ENCODE data around the gene TBXA2R. TPM values are rescaled to one million over a fixed set of nuclear protein-coding genes. Genes with fewer than 3 reads are reported as not detected.

TBXA2R gene
- total and polyA plus RNA-seq, 2 of the 8 experiments (the other 6 are each of a cell fraction or from before 2014, with no cell fraction given), result 0.39 to 0.50 TPM

GRCh38 chr19:3620145-3620816 is 13.6 kb upstream of the TBXA2R start:
- WGBS, 2 experiments (ENCODE audit: extremely low coverage in 1 of 2, insufficient coverage in 1 of 2, insufficient read length in 1 of 2, insufficient replicate concordance in 2 of 2, low coverage in 1 of 2, low lambda C conversion rate in 2 of 2, missing lambda C conversion rate in 1 of 2), result 84% methylated on average over 10 of the region's 19 CpGs; no CpG with 5 or more reads in 1 of the 2 experiments
- TF ChIP-seq BCL11A (IDR thresholded peaks at IDR 0.05; ENCODE audit: low read depth in 2 of 2, low read length in 2 of 2) (no peak), CEBPB (IDR thresholded peaks at IDR 0.05; ENCODE audit: low read depth, low read length) (no peak), ASH2L (IDR thresholded peaks at IDR 0.05; ENCODE audit: low read length) (no peak), EP300 (IDR thresholded peaks at IDR 0.05; ENCODE audit: borderline replicate concordance in 1 of 2, low read depth in 2 of 2, low read length in 2 of 2) (no peak), RBBP5 (IDR thresholded peaks at IDR 0.05; ENCODE audit: borderline replicate concordance, low read depth, low read length) (no peak), SP4 (IDR thresholded peaks at IDR 0.05; ENCODE audit: low read length) (no peak), POU5F1 (IDR thresholded peaks at IDR 0.05; ENCODE audit: low read depth, low read length) (no peak), SP2 (IDR thresholded peaks at IDR 0.05; ENCODE audit: low read length) (no peak), CTCF (IDR thresholded peaks at IDR 0.05; ENCODE audit: control extremely low read depth in 1 of 3, insufficient read depth in 1 of 3, low read depth in 1 of 3, low read length in 3 of 3) (no peak), SIX5 (IDR thresholded peaks at IDR 0.05; ENCODE audit: low read depth, low read length) (no peak), JUN (IDR thresholded peaks at IDR 0.05; ENCODE audit: low read depth, low read length) (no peak)

More at GRCh38 chr19:3620145-3620816, 13.6 kb upstream of the TBXA2R start:
- H3K9me3 ChIP-seq (ENCODE audit: insufficient read depth in 2 of 2, low read depth in 1 of 2, low read length in 1 of 2), result no peaks in the 10 kb centered on the region
- no peak overlapping the region for H3K27ac ChIP-seq (ENCODE audit: low read depth, low read length)
- peaks cover 7% of the 10 kb centered on the region for H3K79me1 ChIP-seq (ENCODE audit: low read depth, low read length)
- H3K18ac ChIP-seq (ENCODE audit: extremely low read depth, low read length), result no peak overlapping the region
- H2AK5ac ChIP-seq (ENCODE audit: low read depth, low read length), result no peak overlapping the region
- DNase-seq (ENCODE audit: low read depth in 1 of 2, low spot score in 2 of 2) (no peak), FAIRE-seq (no peak)
- no peaks in the 10 kb centered on the region for H3K23me2 ChIP-seq (ENCODE audit: low read depth, low read length)
- no peak overlapping the region for H2BK20ac ChIP-seq (ENCODE audit: low read length)
- POLR2A ChIA-PET (ENCODE audit: partially characterized antibody), result interaction anchor here (0.8 to 1.4 kb wide), 3 partner anchors 12 to 119 kb away, joined by 3 to 6 read pairs (median 3); partner anchors contain the start of gene DOHH
- no peaks in the 10 kb centered on the region for H3K27me3 ChIP-seq (replicated peaks in 1 of 4; ENCODE audit: control insufficient read depth in 3 of 4, extremely low read depth in 1 of 4, insufficient read depth in 3 of 4, low read length in 3 of 4)
- H4K8ac ChIP-seq (ENCODE audit: extremely low read depth, insufficient read depth, low read length), result no peak overlapping the region
- no peak overlapping the region for H4K5ac ChIP-seq (ENCODE audit: insufficient read length, low read depth, low read length)
- no peak overlapping the region for H3K23ac ChIP-seq (ENCODE audit: insufficient read length)
- CTCF ChIA-PET (ENCODE audit: partially characterized antibody), result interaction anchor here (0.6 to 7.3 kb wide), 9 partner anchors 9 to 84 kb away, joined by 3 to 38 read pairs (median 4); partner anchors contain the start of genes GIPC3 and TBXA2R
- H3K4me1 ChIP-seq (replicated peaks in 1 of 4; ENCODE audit: control insufficient read depth in 3 of 4, insufficient read depth in 4 of 4, low read length in 3 of 4), result peaks cover 0 to 3% (median under 1%) of the 10 kb centered on the region in 4 experiments; a peak in 4 of 7 replicates
- peaks cover under 1 to 11% of the 10 kb centered on the region in 2 experiments; a peak in 3 of 4 replicates for H3K79me2 ChIP-seq (ENCODE audit: control insufficient read depth in 1 of 2, insufficient read depth in 2 of 2, low read length in 2 of 2)
- H3K9ac ChIP-seq (replicated peaks in 1 of 4; ENCODE audit: extremely low read depth in 1 of 4, low read depth in 3 of 4, low read length in 3 of 4), result no peak overlapping the region
- no peak overlapping the region for H3K14ac ChIP-seq (ENCODE audit: insufficient read length)
- H2AFZ ChIP-seq (ENCODE audit: low read length), result no peak overlapping the region
- no peak overlapping the region for H2BK5ac ChIP-seq (ENCODE audit: low read depth, low read length)
- peaks cover 0 to 12% of the 10 kb centered on the region in 2 experiments for H4K20me1 ChIP-seq (replicated peaks in 1 of 2; ENCODE audit: control insufficient read depth in 1 of 2, insufficient read depth in 2 of 2, low read length in 2 of 2)
- peaks cover 2 to 5% (median 3%) of the 10 kb centered on the region in 4 experiments; a peak in 4 of 8 replicates for H3K36me3 ChIP-seq (ENCODE audit: control insufficient read depth in 2 of 4, insufficient read depth in 4 of 4, low read length in 3 of 4)
- H4K91ac ChIP-seq (replicated peaks; ENCODE audit: insufficient read length, low read length), result no peak overlapping the region
- no peak overlapping the region for H3K4me3 ChIP-seq (ENCODE audit: extremely low read depth in 1 of 4, insufficient read depth in 2 of 4, low read depth in 3 of 4, low read length in 4 of 4)
- no peak overlapping the region for H2BK15ac ChIP-seq (ENCODE audit: low read length)
- no peak overlapping the region for H3K4me2 ChIP-seq (ENCODE audit: insufficient read depth in 1 of 2, low read depth in 2 of 2, low read length in 2 of 2)
- H3K56ac ChIP-seq (replicated peaks; ENCODE audit: insufficient read length, low read depth, low read length), result no peak overlapping the region
- H2BK120ac ChIP-seq (replicated peaks; ENCODE audit: low read depth, low read length), result no peak overlapping the region
- H3K4ac ChIP-seq (replicated peaks; ENCODE audit: insufficient read length, low read depth, low read length), result no peak overlapping the region
- no peak overlapping the region for H2BK12ac ChIP-seq (ENCODE audit: low read depth, low read length)
